DMS153 treated with DMSO at 0.1 percent for 48 hours (cell line): ENCODE results near the gene HCFC2.

Experiments used
- DNase-seq: peaks from one replicate; lab custom pipeline; 2025; ENCODE audit not compliant: unreplicated experiment; lab: John Stamatoyannopoulos, UW

Gene HCFC2

GRCh38 chr12:104152685-104153241, 88.4 kb downstream of the HCFC2 start:
- DNase-seq = no peak

- DNase-seq = no peak
Observed at GRCh38 chr12:104154286-104154685, 90.0 kb downstream of the HCFC2 start.

DNA sequence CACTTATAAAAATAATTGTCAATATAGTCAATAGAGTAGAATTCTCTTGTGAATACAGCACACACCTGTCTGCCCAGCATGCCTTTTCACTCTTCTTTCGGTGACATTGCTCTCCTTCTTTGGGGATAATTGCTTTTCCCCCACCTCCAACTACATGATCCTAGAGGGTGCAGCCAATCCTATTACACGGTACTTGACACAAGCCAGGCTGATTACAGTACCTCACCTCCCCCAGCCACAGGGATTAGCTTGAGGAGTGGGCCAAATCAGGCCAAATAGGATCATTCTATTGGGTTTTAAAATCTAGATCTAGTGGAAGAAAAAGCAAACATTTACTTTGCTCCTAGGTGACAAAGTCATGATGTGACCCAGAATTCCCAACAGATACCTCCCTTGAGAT, 90.5 kb downstream of the HCFC2 start:
- no peak for DNase-seq
